IMR-90 (cell line): ENCODE measurements around the gene SHC4. TPM values are rescaled to one million over a fixed set of nuclear protein-coding genes. Genes with fewer than 3 reads are reported as not detected.

Source experiments
- ATAC-seq: fragments of 200-7000 bp; cut with Tn5 transposase; 2 replicates; pipeline ENCODE4 v1.9.1; 2020; ENCODE audit warnings: low read depth, mild to moderate bottlenecking, moderate library complexity
- BruUV-seq: library from RNA; stranded (reverse); fragments of 400-500 nt; replicated peaks from 2 replicates; lab custom pipeline; 2021; lab: Mats Ljungman, UMichigan
- CTCF ChIA-PET: fragments of 300-600 bp; formaldehyde crosslinking; extraction: SDS; loops from one replicate; lab custom pipeline; 2021; ENCODE audit warnings: antibody characterized with exemption; lab: Yijun Ruan, JAX
- POLR2A ChIA-PET: fragments of 300-600 bp; sonication (Branson Sonifier 250); formaldehyde crosslinking; loops from one replicate; lab custom pipeline; 2022; ENCODE audit warnings: antibody characterized with exemption; ENCODE audit not compliant: unreplicated experiment; lab: Charles Lee
- DNase-seq: peaks from one replicate; pipeline ENCODE4 v3.0.0; 2013
- H2AFZ ChIP-seq: replicated peaks from 2 replicates; pipeline ENCODE3; 2013; ENCODE audit warnings: low read length, mild to moderate bottlenecking; ENCODE audit not compliant: poor library complexity
- H2AK5ac ChIP-seq: 2 replicates; pipeline ENCODE4 v1.6.1; 2013; ENCODE audit warnings: low read depth, low read length, inconsistent platforms
- H2AK9ac ChIP-seq: replicated peaks from 2 replicates; pipeline ENCODE3; 2013; ENCODE audit warnings: mild to moderate bottlenecking, low read depth, low read length, moderate library complexity; ENCODE audit not compliant: poor library complexity
- H2BK120ac ChIP-seq: 2 replicates; pipeline ENCODE4 v1.6.1; 2013; ENCODE audit warnings: low read depth, low read length, inconsistent platforms
- H2BK15ac ChIP-seq: 3 replicates; pipeline ENCODE4 v1.6.1; 2013; ENCODE audit warnings: low read depth, low read length, inconsistent platforms
- H2BK20ac ChIP-seq: 2 replicates; pipeline ENCODE4 v1.6.1; 2013; ENCODE audit warnings: low read depth, mild to moderate bottlenecking, inconsistent platforms, low read length, moderate library complexity
- H2BK5ac ChIP-seq: 2 replicates; pipeline ENCODE4 v1.6.1; 2013; ENCODE audit warnings: mild to moderate bottlenecking, low read depth, low read length, inconsistent platforms; ENCODE audit not compliant: poor library complexity, severe bottlenecking
- H3K14ac ChIP-seq: replicated peaks from 2 replicates; pipeline ENCODE4 v1.6.1; 2013; ENCODE audit warnings: low read depth, low read length, inconsistent platforms
- H3K18ac ChIP-seq: 2 replicates; pipeline ENCODE4 v1.6.1; 2013; ENCODE audit warnings: low read depth, low read length, control low read depth
- H3K23ac ChIP-seq: 2 replicates; pipeline ENCODE4 v1.6.1; 2013; ENCODE audit warnings: low read depth, low read length, inconsistent platforms
- H3K27ac ChIP-seq: 2 replicates; pipeline ENCODE4 v1.5.1; 2013; ENCODE audit warnings: mild to moderate bottlenecking, control low read depth, low read length; ENCODE audit not compliant: insufficient read depth
- H3K27me3 ChIP-seq: 2 replicates; pipeline ENCODE4 v1.6.1; 2013; ENCODE audit warnings: low read length; ENCODE audit not compliant: control insufficient read depth, insufficient read depth
- H3K36me3 ChIP-seq: 2 replicates; pipeline ENCODE4 v1.6.1; 2013; ENCODE audit warnings: low read length, mixed read lengths; ENCODE audit not compliant: control insufficient read depth, insufficient read depth
- H3K4ac ChIP-seq: 2 replicates; pipeline ENCODE4 v1.6.1; 2013; ENCODE audit warnings: low read depth, low read length, inconsistent platforms
- H3K4me1 ChIP-seq: 2 replicates; pipeline ENCODE4 v1.6.1; 2013; ENCODE audit warnings: low read length, mixed read lengths; ENCODE audit not compliant: control insufficient read depth, insufficient read depth
- H3K4me2 ChIP-seq: 2 replicates; pipeline ENCODE4 v1.6.1; 2013; ENCODE audit warnings: low read depth, mild to moderate bottlenecking, control low read depth, low read length, moderate library complexity
- H3K4me3 ChIP-seq: 2 replicates; pipeline ENCODE4 v1.5.1; 2013; ENCODE audit warnings: low read depth, mild to moderate bottlenecking, control low read depth, low read length, moderate library complexity; ENCODE audit not compliant: insufficient read depth
- H3K56ac ChIP-seq: 2 replicates; pipeline ENCODE4 v1.6.1; 2013; ENCODE audit warnings: low read length, inconsistent platforms; ENCODE audit not compliant: insufficient read depth; ENCODE audit errors: extremely low read depth
- H3K79me1 ChIP-seq, 2 experiments: 2 replicates each; pipeline ENCODE4 v1.6.1; 2013; ENCODE audit warnings: low read length in 2 of 2, inconsistent platforms in 1 of 2, low read depth in 1 of 2
- H3K9ac ChIP-seq: 2 replicates; pipeline ENCODE4 v1.6.1; 2013; ENCODE audit warnings: low read depth, low read length, control low read depth
- H3K9me1 ChIP-seq: 2 replicates; pipeline ENCODE4 v1.6.1; 2013; ENCODE audit warnings: low read length, inconsistent platforms; ENCODE audit not compliant: insufficient read depth
- H3K9me3 ChIP-seq: 2 replicates; pipeline ENCODE4 v1.6.1; 2013; ENCODE audit warnings: low read length; ENCODE audit not compliant: control insufficient read depth, insufficient read depth
- H4K20me1 ChIP-seq: 2 replicates; pipeline ENCODE4 v1.6.1; 2013; ENCODE audit warnings: low read length, inconsistent platforms; ENCODE audit not compliant: insufficient read depth
- H4K5ac ChIP-seq: 2 replicates; pipeline ENCODE4 v1.6.1; 2013; ENCODE audit warnings: mild to moderate bottlenecking, low read depth, low read length, control low read depth
- H4K8ac ChIP-seq, 2 experiments: 2 replicates each; pipeline ENCODE4 v1.6.1; 2013; ENCODE audit warnings: low read depth in 2 of 2, low read length in 2 of 2, control low read depth in 1 of 2, inconsistent platforms in 1 of 2
- H4K91ac ChIP-seq: 2 replicates; pipeline ENCODE4 v1.6.1; 2013; ENCODE audit warnings: low read depth, low read length, inconsistent platforms; ENCODE audit not compliant: insufficient read depth
- BHLHE40 ChIP-seq: fragments of 150-350 bp; IDR thresholded peaks from 2 replicates; pipeline ENCODE4 v1.6.1; 2016; ENCODE audit warnings: mild to moderate bottlenecking, low read depth, low read length
- CEBPB ChIP-seq: IDR thresholded peaks from 2 replicates; pipeline ENCODE4 v1.6.1; 2012; ENCODE audit warnings: low read depth, low read length, improper control_type of control experiment
- FOS ChIP-seq: fragments of 150-350 bp; IDR thresholded peaks from 2 replicates; pipeline ENCODE4 v1.6.1; 2016; ENCODE audit warnings: low read depth, low read length
- MAFK ChIP-seq: IDR thresholded peaks from 2 replicates; pipeline ENCODE4 v1.6.1; 2012; ENCODE audit warnings: low read depth, low read length, improper control_type of control experiment
- MXI1 ChIP-seq: IDR thresholded peaks from 2 replicates; pipeline ENCODE4 v1.6.1; 2012; ENCODE audit warnings: low read depth, mild to moderate bottlenecking, low read length, moderate library complexity, borderline replicate concordance
- POLR2A ChIP-seq: IDR thresholded peaks from 2 replicates; pipeline ENCODE4 v1.6.1; 2012; ENCODE audit warnings: mild to moderate bottlenecking, low read depth, low read length
- RAD21 ChIP-seq: IDR thresholded peaks from 2 replicates; pipeline ENCODE4 v1.6.1; 2012; ENCODE audit warnings: low read length, improper control_type of control experiment
- RCOR1 ChIP-seq: IDR thresholded peaks from 2 replicates; pipeline ENCODE4 v1.6.1; 2012; ENCODE audit warnings: mild to moderate bottlenecking, low read length, improper control_type of control experiment; ENCODE audit not compliant: insufficient replicate concordance
- RFX5 ChIP-seq: IDR thresholded peaks from 2 replicates; pipeline ENCODE4 v1.8.0; 2012; ENCODE audit warnings: low read depth, mild to moderate bottlenecking, low read length, moderate library complexity
- SMC3 ChIP-seq: fragments of 150-350 bp; IDR thresholded peaks from 2 replicates; pipeline ENCODE4 v1.6.1; 2016; ENCODE audit warnings: low read depth, mild to moderate bottlenecking, antibody characterized with exemption, low read length, moderate library complexity
- WGBS, 2 experiments: methylation state at CpG; one replicate each; pipeline versions ENCODE4 v1.1.5 to v1.1.7; 2013; ENCODE audit warnings: missing lambda C conversion rate in 2 of 2; ENCODE audit not compliant: insufficient read length in 1 of 2; ENCODE audit errors: extremely low coverage in 2 of 2; 5-methylcytosine and 5-hydroxymethylcytosine counted together
- dilution Hi-C: fragments of 300-500 bp; cut with HindIII; formaldehyde crosslinking; loops from one replicate; pipeline ENCODE4 v1.14.3; 2018; ENCODE audit warnings: low sequenced_read_pairs; ENCODE audit not compliant: unreplicated experiment
- in situ Hi-C: fragments of 300-500 bp; cut with MboI; formaldehyde crosslinking; loops from 3 replicates; pipeline ENCODE4 v1.14.3; 2019; ENCODE audit warnings: low sequenced_read_pairs, inconsistent platforms, mixed read lengths
- intact Hi-C: fragments of 100-400 bp; cut with micrococcal nuclease; formaldehyde crosslinking; loops from 2 replicates; pipeline ENCODE4 v1.10.0; 2022
- polyA plus RNA-seq, 3 experiments: library from polyadenylated mRNA; depleted of rRNA; stranded (reverse); fragments of >200 nt; gene quantifications; 2 replicates each; pipeline ENCODE4 v1.2.3, GENCODE V29; 2012; ENCODE audit warnings: low replicate concordance in 1 of 3
- total RNA-seq: library from RNA; depleted of rRNA; stranded (reverse); fragments of >200 nt; gene quantifications from 2 replicates; pipeline ENCODE4 v1.2.3, GENCODE V29; 2012
- TF ChIP-seq, protein P1 (sequence below): conservative IDR thresholded peaks from 2 replicates; pipeline ENCODE4 v1.5.1; 2012; ENCODE audit warnings: mild to moderate bottlenecking, low read depth, low read length, improper control_type of control experiment
- TF ChIP-seq, protein P2 (sequence below): fragments of 150-350 bp; IDR thresholded peaks from 2 replicates; pipeline ENCODE4 v1.6.1; 2016; ENCODE audit warnings: low read depth, mild to moderate bottlenecking, low read length, moderate library complexity, borderline replicate concordance
- TF ChIP-seq, protein P3 (sequence below): fragments of 150-350 bp; IDR thresholded peaks from 2 replicates; pipeline ENCODE4 v1.6.1; 2017; ENCODE audit warnings: mild to moderate bottlenecking, antibody characterized with exemption, low read length, low read depth

Gene SHC4
- total and polyA plus RNA-seq, 2 of the 4 experiments (the other 2 are of a cell fraction) = 0.91 to 2.7 TPM

DNA sequence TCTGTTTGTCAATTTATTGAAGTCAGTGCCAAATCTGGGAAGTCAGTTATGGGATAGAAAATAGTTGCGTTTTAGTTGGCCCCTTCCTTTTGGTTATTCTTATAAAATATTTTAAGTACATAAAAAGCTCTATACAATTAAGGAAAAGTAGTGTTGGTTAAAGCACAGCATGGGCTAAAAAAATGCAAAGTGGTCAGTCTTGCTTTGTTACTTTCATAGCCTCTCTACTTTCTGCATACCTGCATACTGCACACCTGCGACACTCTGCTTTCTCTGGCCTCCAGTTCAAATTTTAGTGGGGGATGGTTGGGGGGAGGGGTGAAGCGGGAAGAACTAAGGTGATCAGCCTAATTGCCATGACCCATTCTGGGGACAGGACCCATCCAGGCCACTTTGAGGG lies 21.8 kb upstream of the SHC4 start:
- no peaks in the 10 kb centered on the region for H3K79me1 ChIP-seq
- no peak overlapping the region for H3K23ac ChIP-seq
- H4K20me1 ChIP-seq = no peaks in the 10 kb centered on the region
- H3K4me2 ChIP-seq = no peak overlapping the region
- H3K36me3 ChIP-seq = peaks cover 6% of the 10 kb centered on the region
- H2AK5ac ChIP-seq = no peak overlapping the region
- no peak overlapping the region for H4K91ac ChIP-seq
- H4K8ac ChIP-seq = no peak overlapping the region
- H2AFZ ChIP-seq = no peak overlapping the region
- no peak overlapping the region for H2AK9ac ChIP-seq
- H2BK20ac ChIP-seq = no peak overlapping the region
- intact Hi-C loops = no loop called here
- no peak for DNase-seq
- dilution Hi-C loops = no loop called here
- no peak overlapping the region for H3K27ac ChIP-seq
- no peak overlapping the region for H3K14ac ChIP-seq
- no peaks in the 10 kb centered on the region for H3K9me3 ChIP-seq
- no peak for ATAC-seq
- no TSS peak for BruUV-seq
- H3K56ac ChIP-seq = no peak overlapping the region
- no peak overlapping the region for H2BK120ac ChIP-seq
- H3K4me1 ChIP-seq = peaks cover 4% of the 10 kb centered on the region
- TF ChIP-seq MAFK (no peak), FOS (no peak), RAD21 (no peak), RFX5 (no peak), CEBPB (no peak), POLR2A (no peak), SMC3 (no peak), MXI1 (no peak), BHLHE40 (no peak), RCOR1 (no peak)
- TF ChIP-seq, protein P1, sequence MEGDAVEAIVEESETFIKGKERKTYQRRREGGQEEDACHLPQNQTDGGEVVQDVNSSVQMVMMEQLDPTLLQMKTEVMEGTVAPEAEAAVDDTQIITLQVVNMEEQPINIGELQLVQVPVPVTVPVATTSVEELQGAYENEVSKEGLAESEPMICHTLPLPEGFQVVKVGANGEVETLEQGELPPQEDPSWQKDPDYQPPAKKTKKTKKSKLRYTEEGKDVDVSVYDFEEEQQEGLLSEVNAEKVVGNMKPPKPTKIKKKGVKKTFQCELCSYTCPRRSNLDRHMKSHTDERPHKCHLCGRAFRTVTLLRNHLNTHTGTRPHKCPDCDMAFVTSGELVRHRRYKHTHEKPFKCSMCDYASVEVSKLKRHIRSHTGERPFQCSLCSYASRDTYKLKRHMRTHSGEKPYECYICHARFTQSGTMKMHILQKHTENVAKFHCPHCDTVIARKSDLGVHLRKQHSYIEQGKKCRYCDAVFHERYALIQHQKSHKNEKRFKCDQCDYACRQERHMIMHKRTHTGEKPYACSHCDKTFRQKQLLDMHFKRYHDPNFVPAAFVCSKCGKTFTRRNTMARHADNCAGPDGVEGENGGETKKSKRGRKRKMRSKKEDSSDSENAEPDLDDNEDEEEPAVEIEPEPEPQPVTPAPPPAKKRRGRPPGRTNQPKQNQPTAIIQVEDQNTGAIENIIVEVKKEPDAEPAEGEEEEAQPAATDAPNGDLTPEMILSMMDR = no peak
- TF ChIP-seq, protein P2, sequence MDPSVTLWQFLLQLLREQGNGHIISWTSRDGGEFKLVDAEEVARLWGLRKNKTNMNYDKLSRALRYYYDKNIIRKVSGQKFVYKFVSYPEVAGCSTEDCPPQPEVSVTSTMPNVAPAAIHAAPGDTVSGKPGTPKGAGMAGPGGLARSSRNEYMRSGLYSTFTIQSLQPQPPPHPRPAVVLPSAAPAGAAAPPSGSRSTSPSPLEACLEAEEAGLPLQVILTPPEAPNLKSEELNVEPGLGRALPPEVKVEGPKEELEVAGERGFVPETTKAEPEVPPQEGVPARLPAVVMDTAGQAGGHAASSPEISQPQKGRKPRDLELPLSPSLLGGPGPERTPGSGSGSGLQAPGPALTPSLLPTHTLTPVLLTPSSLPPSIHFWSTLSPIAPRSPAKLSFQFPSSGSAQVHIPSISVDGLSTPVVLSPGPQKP = no peak
- TF ChIP-seq, protein P3, sequence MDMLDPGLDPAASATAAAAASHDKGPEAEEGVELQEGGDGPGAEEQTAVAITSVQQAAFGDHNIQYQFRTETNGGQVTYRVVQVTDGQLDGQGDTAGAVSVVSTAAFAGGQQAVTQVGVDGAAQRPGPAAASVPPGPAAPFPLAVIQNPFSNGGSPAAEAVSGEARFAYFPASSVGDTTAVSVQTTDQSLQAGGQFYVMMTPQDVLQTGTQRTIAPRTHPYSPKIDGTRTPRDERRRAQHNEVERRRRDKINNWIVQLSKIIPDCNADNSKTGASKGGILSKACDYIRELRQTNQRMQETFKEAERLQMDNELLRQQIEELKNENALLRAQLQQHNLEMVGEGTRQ = no peak
- WGBS, 2 experiments = no CpG with 5 or more reads among the region's 3 CpGs
- H3K18ac ChIP-seq = no peak overlapping the region
- POLR2A ChIA-PET = no interaction called here
- in situ Hi-C loops = no loop called here
- no peaks in the 10 kb centered on the region for H3K27me3 ChIP-seq
- no peak overlapping the region for H3K4ac ChIP-seq
- no peaks in the 10 kb centered on the region; the same call in 1 of the 2 replicates for H3K9me1 ChIP-seq
- H4K5ac ChIP-seq = no peak overlapping the region
- H2BK5ac ChIP-seq = no peak overlapping the region
- H2BK15ac ChIP-seq = no peak overlapping the region
- no peak overlapping the region for H3K9ac ChIP-seq
- no peak overlapping the region for H3K4me3 ChIP-seq
- CTCF ChIA-PET = interaction anchor here (0.7 to 1.5 kb wide), 2 partner anchors 10 to 84 kb away, joined by 4 to 12 read pairs; no protein-coding TSS in a partner anchor
